Measurements from ENCODE around the gene PSMA8. TPM values are rescaled to one million over a fixed set of nuclear protein-coding genes. Genes with fewer than 3 reads are reported as not detected.
A peak's percentile ranks its signal among the peaks of the same experiment; 100 is the strongest.
"Not testable (repeated sequence)": the region's sequence is repeated elsewhere in the genome, so short reads cannot be mapped to it uniquely, and the experiment has no call there.

PSMA8 gene
- polyA plus RNA-seq, 3 donors: not detected

DNA sequence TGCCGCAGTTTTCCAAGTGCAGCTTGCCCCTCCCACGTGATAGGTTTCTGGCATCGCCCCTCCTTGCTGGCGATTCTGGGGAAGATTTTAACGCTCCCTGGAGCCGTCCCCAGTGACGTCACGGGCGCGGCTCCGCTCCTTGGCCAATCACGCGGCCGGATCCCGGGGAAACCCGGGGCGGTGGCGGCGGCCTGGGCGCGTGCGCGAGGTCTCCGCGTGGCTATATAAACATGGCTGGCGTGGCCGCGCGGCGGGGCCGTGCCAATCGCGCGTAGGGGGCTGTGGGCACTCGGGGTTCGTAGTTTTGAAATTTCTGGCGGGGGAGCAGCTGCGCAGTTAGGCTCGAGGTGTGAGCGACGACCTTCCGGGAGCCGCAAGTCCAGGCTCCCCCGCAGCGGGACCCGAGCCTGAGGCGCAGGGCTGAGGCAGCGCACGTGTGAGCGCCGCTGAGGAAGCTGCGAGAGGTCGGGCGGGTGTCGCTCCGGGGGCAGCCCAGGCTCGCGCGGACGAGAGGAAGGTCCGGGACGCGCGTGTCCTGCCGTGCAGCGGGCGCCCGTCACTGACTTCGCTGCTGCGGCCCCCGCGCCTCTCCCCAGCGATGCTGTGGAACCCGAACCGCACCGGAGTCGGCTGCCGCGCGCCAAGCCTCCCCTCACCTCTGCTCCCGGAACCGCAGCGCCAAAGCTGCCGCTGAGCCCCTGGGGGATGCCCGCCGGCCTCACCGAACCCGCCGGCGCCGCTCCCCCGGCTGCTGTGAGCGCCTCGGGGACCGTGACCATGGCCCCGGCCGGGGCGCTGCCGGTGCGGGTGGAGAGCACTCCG lies 92.8 kb downstream of the PSMA8 start, which contains the start of gene TAF4B:
TSS of gene TAF4B (plus strand) at position 217 of the 822 bp plus-strand sequence. CDS start at position 706, 489 bp downstream.
- peak; percentile 80 to 92 (median 88) for DNase-seq (ENCODE audit: extremely low read depth in 1 of 11, low read depth in 9 of 11, low spot score in 4 of 11)

DNA sequence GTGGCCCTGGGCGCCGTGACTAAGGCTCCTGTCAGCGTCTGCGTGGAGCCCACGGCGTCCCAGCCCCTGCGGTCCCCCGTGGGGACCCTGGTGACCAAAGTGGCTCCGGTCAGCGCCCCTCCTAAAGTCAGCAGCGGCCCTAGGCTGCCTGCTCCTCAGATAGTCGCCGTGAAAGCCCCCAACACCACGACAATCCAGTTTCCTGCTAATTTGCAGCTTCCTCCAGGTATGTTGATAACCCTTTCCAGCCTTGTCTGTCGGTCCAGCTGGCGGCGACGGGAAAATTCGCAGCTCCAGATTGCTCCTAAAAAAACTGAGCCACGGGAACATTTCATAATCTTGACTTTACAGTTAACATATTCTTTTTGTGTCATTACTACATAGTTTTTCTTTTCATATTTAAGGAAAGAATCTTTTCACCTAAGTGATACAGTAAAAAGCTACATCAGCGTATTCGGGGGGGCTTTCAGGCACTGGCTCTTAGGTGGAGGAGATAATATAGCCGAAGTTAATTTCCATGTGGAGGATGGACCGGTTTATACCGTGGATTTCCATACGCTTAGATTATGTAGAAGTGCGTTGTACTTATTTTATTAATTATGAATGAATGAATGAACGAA lies 93.5 kb downstream of the PSMA8 start:
- DNase-seq (ENCODE audit: extremely low read depth in 1 of 11, low read depth in 9 of 11, low spot score in 4 of 11): peak in 1 of 11 donors; percentile 21

DNA sequence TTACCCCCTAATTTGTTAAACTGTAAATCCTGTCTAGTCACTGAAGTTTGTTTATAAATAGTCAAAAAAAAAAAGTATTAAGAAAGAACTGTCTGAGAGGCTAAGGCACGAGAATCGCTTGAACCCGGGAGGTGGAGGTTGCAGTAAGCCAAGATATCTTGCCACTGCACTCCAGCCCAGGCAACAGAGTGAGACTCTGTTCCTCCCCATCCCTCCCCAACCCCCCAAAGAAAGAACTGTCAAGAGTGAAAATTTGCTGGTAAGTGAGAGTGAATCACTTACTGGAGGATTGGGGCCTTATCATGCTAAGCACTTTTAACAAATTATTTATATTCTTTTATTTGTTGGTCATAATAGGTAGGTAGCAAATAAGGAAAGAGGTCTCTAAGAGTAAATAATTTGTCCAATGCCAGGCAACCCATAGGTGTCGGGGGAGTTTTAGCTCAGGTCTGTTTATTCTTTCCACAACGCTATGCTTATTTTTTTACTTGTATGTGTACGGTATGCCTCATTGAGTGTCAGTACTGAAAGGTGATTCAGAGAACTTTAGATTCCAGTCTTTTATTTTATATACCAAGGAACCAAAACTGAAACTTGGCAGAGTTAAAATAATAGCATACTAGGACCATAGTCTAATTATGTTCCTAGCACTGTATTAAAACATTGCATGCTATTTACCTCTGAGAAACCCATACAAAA lies 95.0 kb downstream of the PSMA8 start:
- no peak for DNase-seq (ENCODE audit: extremely low read depth in 1 of 11, low read depth in 9 of 11, low spot score in 4 of 11)

DNA sequence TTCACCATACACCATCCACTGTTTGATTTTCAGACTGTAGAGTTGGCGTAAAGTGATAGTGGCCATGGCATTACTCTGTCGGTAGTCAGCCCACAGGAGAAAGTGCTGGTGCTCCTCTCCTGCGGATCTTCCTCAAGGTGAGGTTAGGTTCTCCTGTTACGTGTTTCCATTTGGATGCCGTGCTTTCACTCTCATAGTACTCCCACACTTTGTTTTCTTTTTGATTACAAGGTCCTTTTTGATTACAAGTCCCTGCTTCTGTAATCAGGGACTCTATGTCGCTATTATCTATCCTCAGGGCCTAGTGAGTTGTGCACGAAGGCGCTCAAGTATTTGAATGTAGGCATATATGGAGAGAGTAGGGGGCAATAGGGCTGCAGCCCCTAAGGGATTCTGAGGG lies 96.8 kb downstream of the PSMA8 start:
- no peak for DNase-seq (ENCODE audit: extremely low read depth in 1 of 11, low read depth in 9 of 11, low spot score in 4 of 11)

DNA sequence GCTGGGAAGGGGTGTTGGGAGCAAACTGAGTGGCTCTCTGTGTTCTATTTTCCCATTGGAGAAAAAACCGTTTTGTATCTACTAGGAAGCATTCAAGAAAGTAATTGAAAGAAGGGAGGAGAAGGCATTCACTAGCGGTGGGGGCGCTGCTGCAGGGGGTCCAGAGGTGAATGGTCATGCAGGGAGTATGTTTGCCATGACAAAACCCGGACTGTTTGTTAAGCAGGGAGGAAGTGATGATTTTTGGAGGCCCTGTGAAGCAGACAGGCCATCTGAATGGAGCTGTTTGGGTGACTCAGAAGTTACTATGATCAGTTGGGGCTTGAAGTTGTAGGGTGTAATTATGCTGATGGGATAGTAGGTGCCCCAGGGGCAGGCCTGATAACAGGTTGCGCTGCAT lies 99.5 kb downstream of the PSMA8 start:
- DNase-seq (ENCODE audit: extremely low read depth in 1 of 11, low read depth in 9 of 11, low spot score in 4 of 11): no peak

DNA sequence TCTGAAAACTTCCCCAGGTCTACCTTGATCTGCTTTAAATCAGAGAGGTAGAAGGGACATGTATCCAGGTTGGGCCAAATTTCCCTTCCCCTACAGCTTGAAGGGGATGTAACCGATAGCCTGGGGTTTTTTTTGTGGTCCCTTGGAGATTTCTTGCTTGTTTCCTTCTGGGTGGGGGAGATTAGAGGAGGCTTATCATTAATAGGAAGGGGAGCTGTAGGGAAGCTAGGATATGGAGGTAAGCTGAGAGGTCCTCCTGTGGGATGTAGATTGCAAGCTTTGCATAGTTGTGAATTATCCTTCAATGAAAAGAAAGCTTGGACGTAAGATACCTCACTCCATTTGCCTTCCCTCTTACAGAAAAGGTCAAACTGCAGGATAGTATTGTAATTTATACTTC lies 103.7 kb downstream of the PSMA8 start:
- DNase-seq (ENCODE audit: extremely low read depth in 1 of 11, low read depth in 9 of 11, low spot score in 4 of 11): not testable (repeated sequence)

DNA sequence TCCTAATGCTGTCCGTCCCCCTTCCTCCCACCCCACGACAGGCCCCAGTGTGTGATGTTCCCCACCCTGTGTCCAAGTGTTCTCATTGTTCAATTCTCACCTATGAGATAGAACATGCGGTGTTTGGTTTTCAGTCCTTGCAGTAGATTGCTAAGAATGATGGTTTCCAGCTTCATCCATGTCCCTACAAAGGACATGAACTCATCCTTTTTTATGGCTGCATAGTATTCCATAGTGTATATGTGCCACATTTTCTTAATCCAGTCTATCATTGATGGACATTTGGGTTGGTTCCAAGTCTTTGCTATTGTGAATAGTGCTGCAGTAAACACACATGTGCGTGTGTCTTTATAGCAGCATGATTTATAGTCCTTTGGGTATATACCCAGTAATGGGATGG lies 105.0 kb downstream of the PSMA8 start:
- not testable (repeated sequence) for DNase-seq (ENCODE audit: extremely low read depth in 1 of 11, low read depth in 9 of 11, low spot score in 4 of 11)

DNA sequence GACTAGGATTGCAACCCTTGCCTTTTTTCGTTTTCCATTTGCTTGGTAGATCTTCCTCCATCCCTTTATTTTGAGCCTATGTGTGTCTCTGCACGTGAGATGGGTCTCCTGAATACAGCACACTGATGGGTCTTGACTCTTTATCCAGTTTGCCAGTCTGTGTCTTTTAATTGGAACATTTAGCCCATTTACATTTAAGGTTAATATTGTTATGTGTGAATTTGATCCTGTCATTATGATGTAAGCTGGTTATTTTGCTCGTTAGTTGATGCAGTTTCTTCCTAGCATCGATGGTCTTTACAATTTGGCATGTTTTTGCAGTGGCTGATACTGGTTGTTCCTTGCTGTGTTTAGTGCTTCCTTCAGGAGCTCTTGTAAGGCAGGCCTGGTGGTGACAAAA lies 108.7 kb downstream of the PSMA8 start:
- DNase-seq (ENCODE audit: extremely low read depth in 1 of 11, low read depth in 9 of 11, low spot score in 4 of 11): not testable (repeated sequence)

Other genes starting within 250 kb of the PSMA8 start
- gene SS18, start 43.3 kb upstream of the PSMA8 start, polyA plus RNA-seq (ENCODE audit: insufficient read length in 3 of 3): 100 to 1,000 TPM in 2 of 3 donors, 10 to 100 TPM in 1; 94.1 to 104 (median 101) TPM
- 1 to 10 TPM; 4.6 to 6.0 (median 5.0) TPM for gene TAF4B, start 92.6 kb downstream of the PSMA8 start, polyA plus RNA-seq (ENCODE audit: insufficient read length in 3 of 3)